Neural cell (in vitro differentiated cells): Measurements from ENCODE around the gene L3MBTL4. TPM values are rescaled to one million over a fixed set of nuclear protein-coding genes. Genes with fewer than 3 reads are reported as not detected.

ENCODE experiments used
- H2AFZ ChIP-seq: fragments of 200-600, 300-800 bp; sonication (generic), shearing (Covaris generic); 2 replicates; pipeline ENCODE4 v1.6.0; 2014; ENCODE audit warnings: low read depth, mild to moderate bottlenecking, antibody characterized with exemption, low read length, moderate library complexity
- H3F3A ChIP-seq: fragments of 200-600 bp; shearing (Covaris generic); 2 replicates; pipeline ENCODE4 v1.6.1; 2016; ENCODE audit warnings: mild to moderate bottlenecking, moderate library complexity, mixed read lengths, antibody characterized with exemption, low read length; ENCODE audit not compliant: insufficient read depth, poor library complexity, severe bottlenecking
- H3K27ac ChIP-seq: fragments of 200-600, 300-800 bp; sonication (generic), shearing (Covaris generic); 2 replicates; pipeline ENCODE4 v1.5.1; 2014; ENCODE audit warnings: mild to moderate bottlenecking, low read length, moderate library complexity
- H3K27me3 ChIP-seq: fragments of 300-800, 200-600 bp; sonication (generic), shearing (Covaris generic); 2 replicates; pipeline ENCODE4 v1.6.0; 2014; ENCODE audit warnings: mild to moderate bottlenecking, low read depth, low read length, moderate library complexity; ENCODE audit not compliant: insufficient read depth
- H3K36me3 ChIP-seq: fragments of 300-800, 200-600 bp; sonication (generic), shearing (Covaris generic); 2 replicates; pipeline ENCODE4 v1.5.1; 2014; ENCODE audit warnings: mild to moderate bottlenecking, antibody characterized with exemption, low read length, moderate library complexity; ENCODE audit not compliant: insufficient read depth
- H3K4me2 ChIP-seq: fragments of 300-800, 200-600 bp; sonication (generic), shearing (Covaris generic); 2 replicates; pipeline ENCODE4 v1.6.0; 2014; ENCODE audit warnings: mild to moderate bottlenecking, low read length
- H3K4me3 ChIP-seq: fragments of 300-800, 200-600 bp; sonication (generic), shearing (Covaris generic); 2 replicates; pipeline ENCODE4 v1.5.1; 2014; ENCODE audit warnings: mild to moderate bottlenecking, low read length, moderate library complexity
- H3K79me2 ChIP-seq: fragments of 200-600 bp; shearing (Covaris generic); replicated peaks from 2 replicates; pipeline ENCODE4 v1.6.0; 2014; ENCODE audit warnings: mild to moderate bottlenecking, low read length, moderate library complexity; ENCODE audit not compliant: insufficient read depth
- H3K9ac ChIP-seq: fragments of 300-800, 200-600 bp; sonication (generic), shearing (Covaris generic); 2 replicates; pipeline ENCODE4 v1.6.1; 2016; ENCODE audit warnings: mild to moderate bottlenecking, low read length, mixed read lengths
- H3K9me2 ChIP-seq: fragments of 200-600 bp; shearing (Covaris generic); 2 replicates; pipeline ENCODE4 v1.6.1; 2016; ENCODE audit warnings: mild to moderate bottlenecking, low read length, mixed read lengths; ENCODE audit not compliant: insufficient read depth
- H3K9me3 ChIP-seq: fragments of 200-600, 300-800 bp; sonication (generic), shearing (Covaris generic); 2 replicates; pipeline ENCODE4 v1.6.1; 2016; ENCODE audit warnings: mild to moderate bottlenecking, mixed run types, low read length, moderate library complexity, mixed read lengths
- H4K20me1 ChIP-seq: fragments of 200-600 bp; shearing (Covaris generic); 2 replicates; pipeline ENCODE4 v1.6.1; 2016; ENCODE audit warnings: mild to moderate bottlenecking, mixed run types; ENCODE audit not compliant: insufficient read depth
- EP300 ChIP-seq: fragments of 450-650 bp; conservative IDR thresholded peaks from 2 replicates; pipeline ENCODE4 v1.6.1; 2014; ENCODE audit warnings: antibody characterized with exemption, mild to moderate bottlenecking, moderate library complexity; ENCODE audit not compliant: poor library complexity, severe bottlenecking
- EZH2 ChIP-seq: fragments of 200-600, 300-800 bp; shearing (Covaris generic), sonication (generic); IDR thresholded peaks from 2 replicates; pipeline ENCODE4 v1.6.1; 2014; ENCODE audit warnings: antibody characterized with exemption, low read length, borderline replicate concordance, mild to moderate bottlenecking; ENCODE audit not compliant: insufficient read depth, poor library complexity, severe bottlenecking
- MXI1 ChIP-seq: fragments of 450-650 bp; conservative IDR thresholded peaks from 2 replicates; pipeline ENCODE4 v1.6.1; 2014; ENCODE audit warnings: antibody characterized with exemption, mild to moderate bottlenecking; ENCODE audit not compliant: poor library complexity, severe bottlenecking
- POLR2AphosphoS5 ChIP-seq: IDR thresholded peaks from 2 replicates; pipeline ENCODE4 v1.6.1; 2012
- RAD21 ChIP-seq: fragments of 450-650 bp; conservative IDR thresholded peaks from 2 replicates; pipeline ENCODE4 v1.6.1; 2014; ENCODE audit warnings: antibody characterized with exemption, mild to moderate bottlenecking, moderate library complexity
- SMC3 ChIP-seq: fragments of 450-650 bp; conservative IDR thresholded peaks from 2 replicates; pipeline ENCODE4 v1.6.1; 2014; ENCODE audit warnings: antibody characterized with exemption, mild to moderate bottlenecking, moderate library complexity; ENCODE audit not compliant: poor library complexity
- TAF1 ChIP-seq: IDR thresholded peaks from 2 replicates; pipeline ENCODE4 v1.6.1; 2012; ENCODE audit warnings: low read depth
- polyA plus RNA-seq: library from polyadenylated mRNA; depleted of rRNA; stranded (reverse); fragments of >200 nt; gene quantifications from 2 replicates; pipeline ENCODE4 v1.2.3, GENCODE V29; 2014
- TF ChIP-seq, protein P1 (sequence below): fragments of 450-650 bp; IDR thresholded peaks from 2 replicates; pipeline ENCODE4 v1.5.1; 2014; ENCODE audit warnings: antibody characterized with exemption, mild to moderate bottlenecking, moderate library complexity; ENCODE audit not compliant: poor library complexity, severe bottlenecking
- TF ChIP-seq, protein P2 (sequence below): IDR thresholded peaks from 2 replicates; pipeline ENCODE4 v1.6.1; 2012; ENCODE audit warnings: borderline replicate concordance

Gene L3MBTL4
- polyA plus RNA-seq, 1 donor from 2014 or later = 0.90 TPM

- H3F3A ChIP-seq = no peaks in the 10 kb centered on the region
- H3K4me3 ChIP-seq = no peak overlapping the region
- no peak overlapping the region for H2AFZ ChIP-seq
- H4K20me1 ChIP-seq = no peaks in the 10 kb centered on the region
- no peaks in the 10 kb centered on the region for H3K79me2 ChIP-seq
- no peak overlapping the region for H3K27ac ChIP-seq
- H3K27me3 ChIP-seq = no peaks in the 10 kb centered on the region
- no peak overlapping the region for H3K4me2 ChIP-seq
- no peak overlapping the region for H3K9ac ChIP-seq
- H3K36me3 ChIP-seq = no peaks in the 10 kb centered on the region
- TF ChIP-seq, protein P1, sequence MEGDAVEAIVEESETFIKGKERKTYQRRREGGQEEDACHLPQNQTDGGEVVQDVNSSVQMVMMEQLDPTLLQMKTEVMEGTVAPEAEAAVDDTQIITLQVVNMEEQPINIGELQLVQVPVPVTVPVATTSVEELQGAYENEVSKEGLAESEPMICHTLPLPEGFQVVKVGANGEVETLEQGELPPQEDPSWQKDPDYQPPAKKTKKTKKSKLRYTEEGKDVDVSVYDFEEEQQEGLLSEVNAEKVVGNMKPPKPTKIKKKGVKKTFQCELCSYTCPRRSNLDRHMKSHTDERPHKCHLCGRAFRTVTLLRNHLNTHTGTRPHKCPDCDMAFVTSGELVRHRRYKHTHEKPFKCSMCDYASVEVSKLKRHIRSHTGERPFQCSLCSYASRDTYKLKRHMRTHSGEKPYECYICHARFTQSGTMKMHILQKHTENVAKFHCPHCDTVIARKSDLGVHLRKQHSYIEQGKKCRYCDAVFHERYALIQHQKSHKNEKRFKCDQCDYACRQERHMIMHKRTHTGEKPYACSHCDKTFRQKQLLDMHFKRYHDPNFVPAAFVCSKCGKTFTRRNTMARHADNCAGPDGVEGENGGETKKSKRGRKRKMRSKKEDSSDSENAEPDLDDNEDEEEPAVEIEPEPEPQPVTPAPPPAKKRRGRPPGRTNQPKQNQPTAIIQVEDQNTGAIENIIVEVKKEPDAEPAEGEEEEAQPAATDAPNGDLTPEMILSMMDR = no peak
- no peak for TF ChIP-seq TAF1
- TF ChIP-seq EP300 = no peak
- TF ChIP-seq POLR2AphosphoS5 = no peak
- TF ChIP-seq MXI1 = no peak
- TF ChIP-seq EZH2 = no peak
- no peak for TF ChIP-seq RAD21
- TF ChIP-seq SMC3 = no peak
- TF ChIP-seq, protein P2, sequence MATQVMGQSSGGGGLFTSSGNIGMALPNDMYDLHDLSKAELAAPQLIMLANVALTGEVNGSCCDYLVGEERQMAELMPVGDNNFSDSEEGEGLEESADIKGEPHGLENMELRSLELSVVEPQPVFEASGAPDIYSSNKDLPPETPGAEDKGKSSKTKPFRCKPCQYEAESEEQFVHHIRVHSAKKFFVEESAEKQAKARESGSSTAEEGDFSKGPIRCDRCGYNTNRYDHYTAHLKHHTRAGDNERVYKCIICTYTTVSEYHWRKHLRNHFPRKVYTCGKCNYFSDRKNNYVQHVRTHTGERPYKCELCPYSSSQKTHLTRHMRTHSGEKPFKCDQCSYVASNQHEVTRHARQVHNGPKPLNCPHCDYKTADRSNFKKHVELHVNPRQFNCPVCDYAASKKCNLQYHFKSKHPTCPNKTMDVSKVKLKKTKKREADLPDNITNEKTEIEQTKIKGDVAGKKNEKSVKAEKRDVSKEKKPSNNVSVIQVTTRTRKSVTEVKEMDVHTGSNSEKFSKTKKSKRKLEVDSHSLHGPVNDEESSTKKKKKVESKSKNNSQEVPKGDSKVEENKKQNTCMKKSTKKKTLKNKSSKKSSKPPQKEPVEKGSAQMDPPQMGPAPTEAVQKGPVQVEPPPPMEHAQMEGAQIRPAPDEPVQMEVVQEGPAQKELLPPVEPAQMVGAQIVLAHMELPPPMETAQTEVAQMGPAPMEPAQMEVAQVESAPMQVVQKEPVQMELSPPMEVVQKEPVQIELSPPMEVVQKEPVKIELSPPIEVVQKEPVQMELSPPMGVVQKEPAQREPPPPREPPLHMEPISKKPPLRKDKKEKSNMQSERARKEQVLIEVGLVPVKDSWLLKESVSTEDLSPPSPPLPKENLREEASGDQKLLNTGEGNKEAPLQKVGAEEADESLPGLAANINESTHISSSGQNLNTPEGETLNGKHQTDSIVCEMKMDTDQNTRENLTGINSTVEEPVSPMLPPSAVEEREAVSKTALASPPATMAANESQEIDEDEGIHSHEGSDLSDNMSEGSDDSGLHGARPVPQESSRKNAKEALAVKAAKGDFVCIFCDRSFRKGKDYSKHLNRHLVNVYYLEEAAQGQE = no peak
- H3K9me3 ChIP-seq = no peaks in the 10 kb centered on the region
- no peaks in the 10 kb centered on the region for H3K9me2 ChIP-seq
Observed at GRCh38 chr18:6434481-6434880, 19.8 kb upstream of the L3MBTL4 start.

DNA sequence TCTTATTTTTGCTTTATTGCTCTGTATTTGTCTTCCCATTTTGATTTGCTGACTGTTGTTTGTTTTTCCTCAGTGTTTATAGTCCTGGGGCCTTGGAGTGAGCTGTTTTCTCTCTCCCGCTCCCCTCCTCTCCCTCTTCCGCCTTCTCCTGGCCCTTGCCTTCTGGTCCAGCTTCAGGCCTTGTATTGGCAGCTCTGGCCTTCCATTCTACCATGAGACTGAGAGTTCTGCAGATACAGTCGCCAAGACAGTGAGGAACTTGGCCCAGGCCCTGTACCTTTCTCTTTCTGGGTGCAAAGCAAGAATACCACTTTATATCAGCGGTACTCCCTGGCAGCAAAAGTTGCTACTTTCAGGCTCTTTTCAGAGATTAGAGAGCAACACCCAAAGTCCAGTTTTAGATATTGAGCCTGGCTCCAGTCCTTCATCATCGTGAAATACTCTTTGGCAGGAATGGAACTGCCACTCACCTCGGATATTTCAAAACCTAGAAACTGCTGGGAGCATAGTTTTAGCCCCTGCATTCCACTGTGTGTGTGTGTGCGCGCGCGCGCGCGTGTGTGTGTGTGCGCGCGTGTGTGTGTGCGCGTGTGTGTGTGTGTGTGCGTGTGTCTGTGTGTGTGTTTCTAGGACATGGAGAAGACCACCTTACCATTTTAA lies 17.1 kb upstream of the L3MBTL4 start:
- Histone ChIP-seq H3K27me3 (no peaks in the 10 kb centered on the region), H3K79me2 (no peaks in the 10 kb centered on the region), H3K9me2 (no peaks in the 10 kb centered on the region), H3K27ac (no peak overlapping the region), H3K4me3 (no peak overlapping the region), H2AFZ (no peak overlapping the region), H3K4me2 (no peak overlapping the region), H3K36me3 (no peaks in the 10 kb centered on the region), H3K9ac (no peak overlapping the region), H3F3A (no peaks in the 10 kb centered on the region), H4K20me1 (no peaks in the 10 kb centered on the region), H3K9me3 (no peaks in the 10 kb centered on the region)
- TF ChIP-seq, protein P1 = no peak
- no peak for TF ChIP-seq POLR2AphosphoS5
- no peak for TF ChIP-seq EZH2
- no peak for TF ChIP-seq EP300
- TF ChIP-seq RAD21 = no peak
- TF ChIP-seq SMC3 = no peak
- TF ChIP-seq, protein P2 = no peak
- TF ChIP-seq MXI1 = no peak
- no peak for TF ChIP-seq TAF1
